ENCODE results near the gene KISS1R.
"Not testable (repeated sequence)": the region's sequence is repeated elsewhere in the genome, so short reads cannot be mapped to it uniquely, and the experiment has no call there.

The KISS1R gene

DNA sequence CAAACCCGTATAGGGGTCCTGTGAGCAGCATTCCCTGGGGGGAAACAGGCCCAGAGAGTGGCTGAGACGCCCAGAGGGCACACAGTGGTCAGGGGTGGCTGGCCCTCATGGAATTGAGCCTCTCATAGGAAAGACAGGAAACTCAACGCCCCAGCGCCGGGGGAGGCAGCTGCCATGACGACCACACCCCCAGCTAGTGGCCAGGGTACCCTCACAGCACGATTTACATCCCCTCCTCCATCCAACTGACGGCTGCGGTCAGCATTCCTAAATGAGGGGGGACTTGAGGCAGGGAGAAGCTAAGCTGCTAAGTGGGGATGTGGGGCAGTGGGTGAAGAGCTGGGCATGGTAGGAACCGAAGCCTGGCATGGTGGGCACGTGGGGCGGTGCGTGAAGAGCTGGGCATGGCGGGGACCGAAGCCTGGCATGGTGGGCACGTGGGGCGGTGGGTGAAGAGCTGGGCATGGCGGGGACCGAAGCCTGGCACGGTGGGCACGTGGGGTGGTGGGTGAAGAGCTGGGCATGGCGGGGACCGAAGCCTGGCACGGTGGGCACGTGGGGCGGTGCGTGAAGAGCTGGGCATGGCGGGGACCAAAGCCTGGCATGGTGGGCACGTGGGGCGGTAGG lies 34.1 kb upstream of the KISS1R start:
- no peak for DNase-seq

- peak; percentile 70 for DNase-seq
Observed at GRCh38 chr19:883661-884211, 33.4 kb upstream of the KISS1R start.

- DNase-seq: no peak
Observed at GRCh38 chr19:884420-885211, 32.5 kb upstream of the KISS1R start.

DNA sequence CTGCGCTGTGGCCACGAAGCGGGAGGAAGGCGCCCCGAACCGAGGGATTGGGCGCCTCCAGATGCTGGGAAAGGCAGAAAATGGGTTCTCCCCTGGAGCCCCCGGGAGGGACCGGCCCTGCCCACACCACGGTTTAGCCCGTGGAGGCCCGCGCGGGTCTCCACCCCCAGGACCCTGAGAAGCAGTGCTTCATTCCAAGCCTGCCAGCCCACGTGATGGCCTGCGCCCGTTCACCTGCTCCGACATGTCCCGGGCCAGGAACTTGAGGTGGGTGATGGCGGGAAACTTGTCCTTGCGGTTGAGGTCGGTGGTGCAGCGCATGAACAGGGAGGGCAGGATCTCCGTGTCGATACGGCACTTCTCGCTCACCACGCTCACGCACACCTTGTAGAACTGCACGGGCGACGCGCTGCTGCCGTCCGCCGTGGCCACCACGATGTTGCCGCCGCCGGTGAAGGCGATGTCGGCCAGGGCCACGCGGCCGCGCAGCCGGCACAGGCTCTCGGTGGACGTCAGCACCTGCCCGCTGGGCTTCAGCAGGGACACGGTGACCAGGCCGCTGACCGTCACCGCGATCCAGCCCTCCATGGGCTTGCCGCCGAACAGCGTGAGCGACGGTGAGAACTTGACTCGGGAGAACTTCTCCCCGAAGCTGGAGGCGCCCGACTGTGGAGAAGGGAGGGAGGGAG lies 31.5 kb upstream of the KISS1R start:
- DNase-seq: no peak

- no peak for DNase-seq
Observed at GRCh38 chr19:887072-887471, 30.1 kb upstream of the KISS1R start.

- DNase-seq: no peak
Observed at GRCh38 chr19:887599-887998, 29.5 kb upstream of the KISS1R start.

DNA sequence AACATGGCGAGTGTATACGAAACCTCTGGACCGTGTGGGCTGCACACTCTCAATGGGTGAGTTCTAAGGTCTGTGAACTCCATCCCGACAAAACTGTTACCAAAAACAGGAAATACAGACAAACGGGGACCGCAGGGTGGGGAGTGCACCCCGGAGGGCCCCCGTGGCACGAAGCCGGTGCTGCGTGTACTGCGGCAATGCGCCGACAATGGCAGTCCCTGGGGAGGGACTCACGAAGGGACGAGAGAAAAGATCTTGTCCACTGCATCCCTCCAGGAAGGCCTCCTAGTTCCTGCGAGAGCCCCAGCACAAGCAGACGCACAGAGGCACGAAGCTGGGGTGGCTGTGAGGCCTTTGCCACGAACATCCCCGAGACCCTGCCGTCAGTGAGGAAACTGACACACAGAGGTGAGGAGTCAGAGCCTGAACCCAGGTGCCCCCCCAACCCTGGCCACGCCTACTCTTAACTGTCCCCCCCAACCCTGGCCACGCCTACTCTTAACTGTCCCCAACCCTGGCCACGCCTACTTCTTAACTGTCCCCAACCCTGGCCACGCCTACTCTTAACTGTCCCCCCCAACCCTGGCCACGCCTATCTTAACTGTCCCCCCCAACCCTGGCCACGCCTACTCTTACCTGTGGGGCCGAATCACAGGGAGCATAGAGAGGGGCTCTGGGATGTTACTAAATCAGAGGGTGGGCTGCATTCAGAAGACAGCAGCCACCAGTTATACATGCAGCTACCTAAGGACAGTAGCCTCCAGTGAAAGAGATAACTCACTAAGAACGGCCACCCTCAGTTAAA lies 28.4 kb upstream of the KISS1R start:
- no peak for DNase-seq

- no peak for DNase-seq
Observed at GRCh38 chr19:889662-890295, 27.4 kb upstream of the KISS1R start.

GRCh38 chr19:890831-891230 lies 26.3 kb upstream of the KISS1R start:
- DNase-seq: no peak

GRCh38 chr19:891421-892200 lies 25.5 kb upstream of the KISS1R start:
- not testable (repeated sequence) for DNase-seq

DNA sequence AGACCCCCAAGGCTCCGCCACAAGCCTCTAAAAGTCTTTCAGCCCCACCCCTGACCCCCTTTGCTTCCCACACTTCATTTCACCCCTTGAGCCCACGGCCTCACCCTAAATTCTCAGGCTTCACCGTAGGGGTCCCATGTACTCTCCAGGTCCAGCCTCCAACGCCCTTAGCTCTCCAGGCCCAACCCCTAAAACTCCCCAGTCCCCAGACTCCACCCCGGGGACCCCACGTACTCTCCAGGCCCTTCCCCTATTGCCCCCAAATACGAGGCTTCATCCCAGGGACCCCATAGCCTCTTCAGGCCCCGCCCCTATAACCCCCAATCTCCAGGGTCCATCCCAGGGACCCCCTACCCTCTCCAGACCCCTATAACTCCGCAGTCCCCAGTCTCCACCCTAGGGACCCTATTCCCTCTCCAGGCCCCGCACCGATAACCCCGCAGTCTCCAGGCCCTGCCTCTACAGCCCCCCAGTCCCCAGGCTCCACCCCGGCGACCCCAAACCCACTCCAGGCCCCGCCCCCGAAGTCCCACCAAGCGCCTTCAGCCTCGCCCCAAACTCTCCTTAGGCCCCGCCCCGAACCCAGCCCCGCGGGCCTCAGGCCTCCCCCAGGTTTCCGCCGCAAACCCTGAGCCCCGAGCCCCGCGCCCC lies 24.8 kb upstream of the KISS1R start:
- DNase-seq: no peak

- DNase-seq: peak; percentile 69
Observed at GRCh38 chr19:892894-893689, 24.0 kb upstream of the KISS1R start, which contains the start of the genes MED16 and RNU6-9. Gene MED16 (minus strand): TSS chr19:893187. CDS start chr19:891131, 2,056 bp downstream. Gene RNU6-9 (plus strand): TSS chr19:893484.

GRCh38 chr19:896434-896833 lies 20.7 kb upstream of the KISS1R start:
- no peak for DNase-seq

DNA sequence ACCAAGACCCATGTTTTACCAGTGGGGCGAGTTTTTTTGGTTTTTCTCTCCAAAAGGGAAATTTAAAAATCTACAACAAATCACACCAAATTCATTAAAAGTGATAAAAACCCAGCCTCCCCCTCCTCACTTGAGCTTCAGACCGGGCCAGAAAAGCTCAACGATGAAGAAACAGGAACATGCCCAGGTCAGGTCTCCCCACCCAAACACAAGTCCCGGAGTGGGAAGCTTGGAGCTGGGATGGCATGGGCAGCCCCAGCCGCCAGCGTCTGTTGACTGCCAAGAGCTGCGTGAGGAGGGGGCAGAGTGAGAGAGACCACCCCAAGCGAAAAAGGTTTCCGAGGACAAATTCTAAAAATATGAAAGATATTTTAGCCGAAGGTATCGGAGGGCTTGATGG lies 20.1 kb upstream of the KISS1R start:
- no peak for DNase-seq

DNA sequence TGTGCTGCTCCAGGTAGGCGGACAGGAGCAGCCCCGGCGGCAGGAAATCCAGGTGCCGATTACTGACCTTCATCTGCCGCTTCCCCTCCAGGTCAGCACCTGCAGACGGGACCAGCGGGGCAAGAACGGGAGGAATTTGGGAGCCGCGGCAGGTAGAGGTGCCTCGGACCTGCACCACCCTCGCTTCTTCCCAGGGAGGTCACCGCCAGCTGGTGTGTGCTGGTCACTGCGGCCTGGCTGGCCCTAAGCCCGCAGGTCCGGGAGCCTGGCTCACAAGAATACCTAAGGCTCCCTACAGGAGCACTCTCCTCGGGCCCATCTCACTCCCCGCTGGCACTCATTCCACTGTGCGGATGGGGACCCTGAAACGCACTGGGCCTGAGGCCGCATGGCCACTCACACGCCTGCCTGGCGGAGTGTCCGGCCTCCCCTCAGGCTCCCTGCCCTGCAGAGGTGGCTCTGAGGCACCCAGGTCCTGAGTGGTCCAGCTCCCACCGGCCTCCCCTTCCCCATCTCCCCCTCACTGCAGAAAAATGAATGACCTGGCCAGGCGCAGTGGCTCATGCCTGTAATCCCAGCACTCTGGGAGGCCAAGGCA lies 19.6 kb upstream of the KISS1R start:
- DNase-seq: no peak

DNA sequence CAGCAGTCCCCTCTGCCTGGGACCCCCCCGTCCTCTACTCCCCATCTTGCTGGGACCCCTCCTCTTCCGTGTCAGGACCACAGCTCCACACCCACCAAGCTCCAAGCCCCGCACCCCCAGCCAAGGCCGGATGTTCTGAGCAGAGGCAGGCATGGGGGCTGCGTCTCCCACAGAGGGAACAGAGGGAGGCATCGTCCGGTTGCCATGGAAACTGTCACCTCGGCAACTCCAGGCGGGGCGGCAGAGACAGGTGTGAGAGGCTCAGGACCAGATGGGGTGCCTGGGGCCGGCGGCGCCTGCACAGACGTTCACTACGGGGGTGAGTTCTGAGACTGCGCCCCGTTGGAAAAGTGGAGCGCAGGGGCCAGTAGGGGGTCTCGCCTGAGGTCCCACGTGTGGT lies 18.5 kb upstream of the KISS1R start:
- no peak for DNase-seq

- no peak for DNase-seq
Observed at GRCh38 chr19:899336-900042, 17.6 kb upstream of the KISS1R start.

DNA sequence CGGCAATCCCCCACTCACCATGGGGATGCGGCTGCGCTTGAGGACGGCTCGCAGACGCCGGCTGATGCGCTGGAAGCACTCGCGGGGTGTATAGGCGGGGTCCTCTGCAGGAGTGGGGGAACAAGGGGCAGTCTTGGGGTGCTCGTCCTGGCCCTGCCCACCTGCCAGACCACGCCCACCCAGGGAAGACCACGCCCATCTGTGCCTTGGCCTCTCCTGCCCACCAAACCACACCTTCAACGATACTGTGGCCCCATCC lies 17.2 kb upstream of the KISS1R start:
- DNase-seq: no peak

Measured in NCI-H2107 (cell line).